Keratinocyte (primary cell): ENCODE results near the gene IGFN1. TPM values are rescaled to one million over a fixed set of nuclear protein-coding genes. Genes with fewer than 3 reads are reported as not detected.

Experiments used
- DNase-seq: peaks from one replicate; pipeline ENCODE4 v3.0.0-alpha.2; 2011; ENCODE audit warnings: low read depth, missing footprints, low spot score
- FAIRE-seq: peaks from 2 replicates; lab custom pipeline; 2011; peaks lifted over from hg19 to GRCh38; lab: Jason Lieb, UNC
- H2AFZ ChIP-seq: 2 replicates; pipeline ENCODE4 v1.6.0; 2012; ENCODE audit warnings: low read length, control low read depth, inconsistent platforms; ENCODE audit not compliant: control insufficient read depth
- H3K27ac ChIP-seq: 2 replicates; pipeline ENCODE4 v1.5.1; 2011; ENCODE audit warnings: low read length; ENCODE audit not compliant: control insufficient read depth, insufficient read depth
- H3K27me3 ChIP-seq: 3 replicates; pipeline ENCODE4 v1.6.0; 2011; ENCODE audit warnings: low read length; ENCODE audit not compliant: control insufficient read depth, insufficient read depth; ENCODE audit errors: extremely low read depth
- H3K36me3 ChIP-seq, 2 experiments: 2 replicates in 1 of 2; 3 replicates in 1 of 2; pipeline ENCODE4 v1.5.1; 2011; ENCODE audit warnings: low read length in 2 of 2, mild to moderate bottlenecking in 1 of 2; ENCODE audit not compliant: control insufficient read depth in 2 of 2, insufficient read depth in 2 of 2; ENCODE audit errors: extremely low read depth in 1 of 2
- H3K4me1 ChIP-seq: 3 replicates; pipeline ENCODE4 v1.5.1; 2011; ENCODE audit warnings: low read length; ENCODE audit not compliant: control insufficient read depth, insufficient read depth; ENCODE audit errors: extremely low read depth
- H3K4me2 ChIP-seq: 3 replicates; pipeline ENCODE4 v1.6.0; 2011; ENCODE audit warnings: low read depth, low read length; ENCODE audit not compliant: control insufficient read depth, insufficient read depth; ENCODE audit errors: extremely low read depth
- H3K4me3 ChIP-seq, 3 experiments: fragments of 200-600 bp in 1 of 3; sonication (generic) in 1 of 3; 2 replicates in 2 of 3; 3 replicates in 1 of 3; pipeline ENCODE4 v1.5.1; 2011 to 2016; ENCODE audit warnings: low read length in 3 of 3, mild to moderate bottlenecking in 3 of 3, control low read depth in 2 of 3, inconsistent platforms in 1 of 3, low read depth in 1 of 3, mixed read lengths in 1 of 3, mixed run types in 1 of 3, moderate library complexity in 1 of 3; ENCODE audit not compliant: control insufficient read depth in 2 of 3, insufficient read depth in 2 of 3; ENCODE audit errors: extremely low read depth in 1 of 3
- H3K79me2 ChIP-seq: 2 replicates; pipeline ENCODE4 v1.6.0; 2012; ENCODE audit warnings: low read length; ENCODE audit not compliant: control insufficient read depth, insufficient read depth
- H3K9ac ChIP-seq: 3 replicates; pipeline ENCODE4 v1.6.0; 2011; ENCODE audit warnings: low read length; ENCODE audit not compliant: control insufficient read depth, insufficient read depth; ENCODE audit errors: extremely low read depth
- H3K9me1 ChIP-seq: 3 replicates; pipeline ENCODE4 v1.6.0; 2011; ENCODE audit warnings: low read length; ENCODE audit not compliant: control insufficient read depth, insufficient read depth; ENCODE audit errors: extremely low read depth
- H3K9me3 ChIP-seq: 2 replicates; pipeline ENCODE4 v1.5.1; 2012; ENCODE audit warnings: low read depth, low read length; ENCODE audit not compliant: control insufficient read depth
- H4K20me1 ChIP-seq: 3 replicates; pipeline ENCODE4 v1.6.0; 2011; ENCODE audit warnings: low read length; ENCODE audit not compliant: control insufficient read depth, insufficient read depth; ENCODE audit errors: extremely low read depth
- EZH2 ChIP-seq: IDR thresholded peaks from one replicate; pipeline ENCODE4 v1.6.1; 2012; ENCODE audit warnings: inconsistent platforms, mild to moderate bottlenecking, low read length, moderate library complexity
- dilution Hi-C: fragments of 300-500 bp; cut with MboI; formaldehyde crosslinking; loops from one replicate; pipeline ENCODE4 v1.7.0; 2020; ENCODE audit warnings: low sequenced_read_pairs; ENCODE audit not compliant: extremely low pct_ligation_motif_present
- polyA plus RNA-seq, 5 experiments: library from polyadenylated mRNA; depleted of rRNA in 3 of 5; stranded (reverse) in 3 of 5; stranded (forward) in 1 of 5; unstranded in 1 of 5; fragments of >200 nt; gene quantifications; 1 replicate in 1 of 5; 2 replicates in 3 of 5; 3 replicates in 1 of 5; pipeline versions ENCODE4 v1.2.1 to v1.2.3, GENCODE V29; 2011 to 2012; ENCODE audit warnings: missing spikeins in 2 of 5, low read depth in 1 of 5, low replicate concordance in 1 of 5
- TF ChIP-seq, protein P1 (sequence below), 3 experiments: IDR thresholded peaks in 1 of 3; conservative IDR thresholded peaks in 1 of 3; optimal IDR thresholded peaks in 1 of 3; 2 replicates in 2 of 3; 3 replicates in 1 of 3; pipeline versions ENCODE3 to v1.5.1; 2011; ENCODE audit warnings: low read length in 3 of 3, mild to moderate bottlenecking in 3 of 3, moderate library complexity in 2 of 3, control low read depth in 1 of 3, inconsistent platforms in 1 of 3; ENCODE audit not compliant: insufficient read depth in 2 of 3; ENCODE audit errors: extremely low read depth in 1 of 3

The IGFN1 gene
- polyA plus RNA-seq, 1 donor (not counting 4 experiments of a cell fraction or from before 2014, with no cell fraction given), result not detected

DNA sequence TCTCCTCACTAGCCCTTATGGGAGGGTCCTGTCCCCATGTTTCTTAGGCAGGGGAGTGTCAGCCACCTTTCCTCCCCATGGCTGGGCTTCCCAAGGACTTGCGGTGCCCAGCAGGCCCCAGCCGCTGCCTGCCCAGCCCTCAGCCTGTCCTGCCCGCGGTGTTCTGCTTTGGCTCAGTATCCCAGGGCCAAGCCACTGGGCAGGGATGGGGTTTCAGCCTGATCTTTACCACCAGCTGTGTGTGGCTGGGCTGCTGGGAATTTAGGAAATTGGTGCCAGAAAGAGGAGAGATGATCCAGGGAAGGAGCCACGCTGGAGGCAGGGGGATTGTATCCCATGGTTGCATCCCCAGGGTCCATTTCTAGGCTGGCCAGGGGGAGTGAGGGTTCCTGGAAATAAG, 6.9 kb upstream of the IGFN1 start:
- no peak overlapping the region for H3K4me3 ChIP-seq
- TF ChIP-seq EZH2, result no peak
- TF ChIP-seq, protein P1, sequence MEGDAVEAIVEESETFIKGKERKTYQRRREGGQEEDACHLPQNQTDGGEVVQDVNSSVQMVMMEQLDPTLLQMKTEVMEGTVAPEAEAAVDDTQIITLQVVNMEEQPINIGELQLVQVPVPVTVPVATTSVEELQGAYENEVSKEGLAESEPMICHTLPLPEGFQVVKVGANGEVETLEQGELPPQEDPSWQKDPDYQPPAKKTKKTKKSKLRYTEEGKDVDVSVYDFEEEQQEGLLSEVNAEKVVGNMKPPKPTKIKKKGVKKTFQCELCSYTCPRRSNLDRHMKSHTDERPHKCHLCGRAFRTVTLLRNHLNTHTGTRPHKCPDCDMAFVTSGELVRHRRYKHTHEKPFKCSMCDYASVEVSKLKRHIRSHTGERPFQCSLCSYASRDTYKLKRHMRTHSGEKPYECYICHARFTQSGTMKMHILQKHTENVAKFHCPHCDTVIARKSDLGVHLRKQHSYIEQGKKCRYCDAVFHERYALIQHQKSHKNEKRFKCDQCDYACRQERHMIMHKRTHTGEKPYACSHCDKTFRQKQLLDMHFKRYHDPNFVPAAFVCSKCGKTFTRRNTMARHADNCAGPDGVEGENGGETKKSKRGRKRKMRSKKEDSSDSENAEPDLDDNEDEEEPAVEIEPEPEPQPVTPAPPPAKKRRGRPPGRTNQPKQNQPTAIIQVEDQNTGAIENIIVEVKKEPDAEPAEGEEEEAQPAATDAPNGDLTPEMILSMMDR (optimal IDR thresholded peaks at IDR 0.05 in 1 of 3, IDR thresholded peaks at IDR 0.05 in 1 of 3, conservative IDR thresholded peaks at IDR 0.05 in 1 of 3; ENCODE audit: extremely low read depth in 1 of 3, insufficient read depth in 2 of 3, low read length in 3 of 3), result no peak
- no peak overlapping the region for H3K27ac ChIP-seq
- no peaks in the 10 kb centered on the region for H3K9me3 ChIP-seq
- no peaks in the 10 kb centered on the region for H4K20me1 ChIP-seq
- H3K4me2 ChIP-seq, result no peak overlapping the region
- H2AFZ ChIP-seq, result no peak overlapping the region
- DNase-seq, result no peak
- dilution Hi-C loops, result no loop called here
- FAIRE-seq, result no peak
- H3K4me1 ChIP-seq, result no peaks in the 10 kb centered on the region
- no peaks in the 10 kb centered on the region for H3K9me1 ChIP-seq
- H3K79me2 ChIP-seq, result no peaks in the 10 kb centered on the region
- peaks cover 35% of the 10 kb centered on the region for H3K27me3 ChIP-seq
- H3K36me3 ChIP-seq, result no peaks in the 10 kb centered on the region
- no peak overlapping the region for H3K9ac ChIP-seq

DNA sequence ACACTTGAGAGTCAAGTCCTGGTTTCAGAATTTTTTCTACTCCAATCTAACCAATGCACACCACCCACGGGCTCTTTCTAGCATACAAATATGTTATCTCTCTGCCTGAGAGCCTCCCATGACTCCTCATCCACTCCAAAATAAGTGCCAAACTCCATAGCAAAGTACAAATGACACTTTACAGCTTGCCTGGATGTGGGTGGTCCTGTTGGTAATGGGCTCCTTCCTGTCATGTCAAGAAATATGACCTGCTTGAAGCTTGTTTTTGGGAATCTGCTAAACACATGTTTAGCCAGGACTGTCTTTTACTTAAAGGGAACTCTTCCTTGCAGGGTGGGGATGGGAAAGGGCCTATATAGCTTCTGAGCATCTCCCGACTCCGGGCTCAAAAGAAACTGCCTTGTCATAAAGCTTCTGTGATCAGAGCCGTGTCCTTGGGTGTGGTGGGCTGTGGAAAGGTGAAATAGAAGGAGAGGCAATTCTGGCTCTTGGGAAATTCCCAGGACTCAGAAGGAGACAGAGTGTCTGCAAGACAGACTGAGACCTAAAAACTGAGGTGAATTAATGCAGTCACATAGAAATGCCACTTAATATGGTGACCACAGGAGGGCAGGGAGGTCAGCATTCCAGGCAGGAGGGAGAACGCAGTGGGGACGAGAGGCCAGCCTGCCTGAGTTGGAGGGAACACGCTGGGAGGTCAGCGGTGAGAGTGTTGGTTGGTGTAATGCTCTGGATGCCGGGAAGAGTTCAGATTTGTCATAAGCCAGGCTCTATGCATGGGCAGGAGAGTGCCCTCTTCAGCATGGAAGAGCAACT, 6.1 kb upstream of the IGFN1 start:
- no peaks in the 10 kb centered on the region for H3K36me3 ChIP-seq
- no peaks in the 10 kb centered on the region for H3K9me1 ChIP-seq
- no peaks in the 10 kb centered on the region for H4K20me1 ChIP-seq
- no peaks in the 10 kb centered on the region for H3K9me3 ChIP-seq
- no peak for FAIRE-seq
- no peak overlapping the region for H3K4me2 ChIP-seq
- H3K4me1 ChIP-seq, result no peaks in the 10 kb centered on the region
- H3K79me2 ChIP-seq, result no peaks in the 10 kb centered on the region
- no peak overlapping the region for H3K4me3 ChIP-seq
- TF ChIP-seq EZH2, result no peak
- TF ChIP-seq, protein P1 (optimal IDR thresholded peaks at IDR 0.05 in 1 of 3, IDR thresholded peaks at IDR 0.05 in 1 of 3, conservative IDR thresholded peaks at IDR 0.05 in 1 of 3; ENCODE audit: extremely low read depth in 1 of 3, insufficient read depth in 2 of 3, low read length in 3 of 3), result peak; percentile 69 to 87 (median 70)
- H2AFZ ChIP-seq, result no peak overlapping the region
- DNase-seq, result no peak
- dilution Hi-C loops, result no loop called here
- H3K9ac ChIP-seq, result no peak overlapping the region
- no peak overlapping the region for H3K27ac ChIP-seq
- H3K27me3 ChIP-seq, result peaks cover 30% of the 10 kb centered on the region
